Erythroblast (primary cell): ENCODE measurements around the gene SORCS1.
"Not testable (repeated sequence)": the region's sequence is repeated elsewhere in the genome, so short reads cannot be mapped to it uniquely, and the experiment has no call there.

ENCODE experiments used
- DNase-seq, 2 experiments: peaks; one replicate each; lab custom pipeline; 2025; lab: John Stamatoyannopoulos, UW
- GATA1 ChIP-seq: IDR thresholded peaks from 2 replicates; pipeline ENCODE4 v1.6.1; 2011; ENCODE audit warnings: low read depth, mild to moderate bottlenecking, control low read depth, low read length, moderate library complexity
- POLR2A ChIP-seq: IDR thresholded peaks from 2 replicates; pipeline ENCODE4 v1.6.1; 2011; ENCODE audit warnings: mild to moderate bottlenecking, low read length

The SORCS1 gene

DNA sequence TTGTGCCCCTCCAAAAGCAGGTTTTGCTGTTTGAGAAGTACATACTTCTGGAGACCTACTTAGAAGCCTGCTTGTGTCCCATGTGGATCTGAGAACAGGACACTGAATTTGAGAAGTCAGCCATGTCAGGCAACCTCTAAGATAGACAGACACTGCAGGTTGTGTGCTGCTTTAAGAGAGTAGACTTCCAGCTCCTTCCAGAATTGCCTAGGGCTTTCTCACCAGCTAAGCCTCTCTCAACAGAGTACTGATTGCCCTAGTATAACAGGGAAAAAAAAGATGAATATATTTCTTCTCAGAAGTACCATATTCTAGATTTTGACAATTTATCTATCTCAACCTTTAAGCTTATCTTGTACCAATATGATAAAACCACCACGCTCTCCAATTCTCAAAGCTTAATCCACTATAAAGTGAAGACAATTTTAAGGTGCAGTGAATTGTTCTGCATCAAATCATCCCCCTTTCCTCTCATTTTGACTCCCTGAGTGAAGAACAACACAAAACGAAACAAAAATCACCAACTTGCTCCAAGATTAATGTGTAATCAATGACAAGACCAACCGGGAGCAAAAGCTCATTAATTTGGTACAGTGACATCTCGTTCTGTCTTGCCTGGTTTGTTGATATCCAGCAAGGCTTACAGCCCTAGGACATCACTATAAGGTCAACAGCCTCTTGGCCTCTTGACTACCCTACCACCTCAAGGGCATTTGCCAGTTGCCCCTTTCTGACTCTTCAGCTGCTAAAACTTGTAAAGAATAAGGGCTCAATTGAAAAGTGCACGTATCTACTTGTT, 214.6 kb downstream of the SORCS1 start:
- DNase-seq = no peak
- TF ChIP-seq GATA1 = no peak
- TF ChIP-seq POLR2A = no peak

DNA sequence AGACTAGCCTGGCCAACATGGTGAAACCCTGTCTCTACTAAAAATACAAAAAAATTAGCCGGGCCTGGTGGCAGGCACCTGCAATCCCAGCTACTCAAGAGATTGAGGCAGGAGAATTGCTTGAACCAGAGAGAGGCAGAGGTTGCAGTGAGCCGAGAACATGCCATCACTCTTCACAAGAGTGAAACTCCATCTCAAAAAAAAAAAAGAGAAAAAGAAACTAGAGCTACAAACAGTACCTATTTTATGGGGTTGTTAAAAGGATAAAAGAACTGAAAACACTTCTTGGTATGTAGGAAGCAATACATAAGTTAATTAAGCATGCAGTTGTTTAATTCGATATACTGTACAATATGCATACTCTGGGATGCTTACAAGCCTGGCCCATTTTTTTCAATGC, 216.9 kb downstream of the SORCS1 start:
- DNase-seq = no peak
- no peak for TF ChIP-seq POLR2A
- TF ChIP-seq GATA1 = no peak

DNA sequence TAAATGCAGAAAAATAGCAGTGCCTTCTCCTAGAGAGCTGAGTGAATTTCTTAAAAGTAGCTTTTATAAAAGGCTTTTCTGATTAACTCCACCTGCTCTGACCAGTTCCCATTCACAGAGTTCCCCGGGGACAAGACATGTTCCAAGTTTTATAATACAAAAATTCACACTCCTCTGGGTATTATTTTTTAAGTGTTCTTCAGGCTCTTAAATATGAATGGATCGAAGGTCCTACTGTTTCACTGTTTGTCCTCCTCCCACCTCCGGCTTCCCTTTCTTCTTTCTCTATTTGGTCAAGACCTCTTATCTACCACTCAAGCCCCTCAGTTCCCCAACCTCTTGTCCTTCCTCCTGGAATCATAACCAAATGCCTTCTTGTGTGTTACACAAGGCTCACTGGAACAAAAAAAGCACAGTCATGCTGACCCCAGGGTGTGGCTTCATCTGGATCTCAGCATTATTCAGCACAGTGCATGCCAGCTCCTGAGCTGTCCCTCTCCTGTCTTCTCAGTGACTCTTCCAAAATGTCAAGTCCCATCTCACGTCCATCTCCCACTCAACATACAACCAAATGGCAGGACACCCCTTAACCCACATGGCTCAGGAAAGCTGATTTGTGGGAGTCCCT, 222.4 kb downstream of the SORCS1 start:
- peak; percentile 35 to 70 for DNase-seq
- no peak for TF ChIP-seq GATA1

DNA sequence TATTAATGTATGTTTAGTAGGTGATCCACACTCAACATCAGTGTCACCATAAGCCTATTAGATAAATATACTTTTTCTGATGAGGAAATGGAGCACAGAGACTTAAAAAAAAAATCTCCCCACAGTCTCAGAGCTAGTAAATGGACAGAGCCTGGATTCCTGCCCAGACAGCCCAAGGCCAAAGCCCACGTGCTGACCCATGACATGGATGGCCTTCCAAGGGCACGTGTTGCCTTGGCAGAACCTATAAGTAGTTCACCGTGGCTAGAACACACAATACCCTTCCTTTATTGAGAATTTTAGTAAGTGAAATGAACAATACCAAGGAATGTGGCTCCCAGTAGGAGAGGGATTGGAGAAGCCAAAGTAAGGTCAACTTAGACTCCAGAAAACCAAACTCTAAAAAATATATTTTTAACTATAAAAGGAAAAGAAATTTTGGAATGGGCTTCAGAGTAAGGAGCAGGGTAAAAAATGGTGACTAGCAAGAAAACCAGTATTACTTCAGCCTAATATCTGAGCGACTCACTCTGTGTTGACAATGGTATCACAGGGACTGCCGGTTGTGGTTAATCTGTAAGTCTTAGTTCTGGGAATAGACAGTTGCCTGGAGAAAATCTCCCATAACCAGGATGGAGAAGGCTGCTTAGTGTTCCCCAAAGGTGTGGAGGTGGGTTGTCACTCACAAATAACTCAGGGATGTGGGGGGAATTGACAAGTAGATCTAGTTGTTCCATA, 223.0 kb downstream of the SORCS1 start:
- DNase-seq = peak in 1 of 2 experiments; percentile 15
- TF ChIP-seq POLR2A (no peak), GATA1 (no peak)

DNA sequence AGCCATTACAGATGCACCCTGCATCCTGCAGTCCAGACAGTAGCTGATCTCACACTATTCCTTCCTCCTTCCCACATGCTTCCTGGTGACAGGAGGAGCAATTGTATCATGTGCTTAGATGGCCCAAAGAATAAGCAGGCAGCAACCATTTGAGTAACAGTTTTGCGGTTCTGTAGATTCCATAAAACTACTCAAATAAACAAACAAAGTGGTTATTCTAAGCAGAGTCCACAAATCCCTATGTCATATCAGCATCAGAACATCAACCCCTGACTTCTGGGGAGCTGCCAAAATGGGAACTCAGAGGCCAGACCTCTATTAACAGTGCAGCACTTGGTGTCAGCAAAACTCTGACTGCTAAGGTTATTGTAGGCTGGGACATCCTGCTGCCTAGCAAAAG, 226.0 kb downstream of the SORCS1 start:
- no peak for DNase-seq
- no peak for TF ChIP-seq POLR2A
- no peak for TF ChIP-seq GATA1

DNA sequence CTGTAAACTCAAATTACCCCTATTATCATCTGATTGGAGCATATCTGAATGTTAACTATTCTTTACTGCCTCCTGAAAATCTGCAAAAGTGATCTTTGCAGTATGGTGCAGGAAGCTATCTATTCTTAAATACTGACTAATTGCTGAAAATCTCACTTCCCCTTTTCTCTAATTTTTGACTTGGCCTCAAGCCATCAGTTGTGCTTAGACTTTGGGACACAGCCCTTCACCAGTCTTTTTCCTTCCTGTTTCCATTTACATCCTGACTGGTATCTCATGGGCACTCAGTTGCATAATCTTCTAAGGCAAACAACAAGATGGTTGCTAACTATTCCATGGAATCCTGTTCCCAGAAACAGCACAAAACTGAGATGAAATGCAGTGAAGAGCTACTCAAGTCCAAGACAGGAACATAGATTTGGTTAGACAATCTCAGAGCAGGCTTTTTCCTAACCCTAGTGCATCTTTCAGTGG, 228.5 kb downstream of the SORCS1 start:
- no peak for DNase-seq
- no peak for TF ChIP-seq POLR2A
- no peak for TF ChIP-seq GATA1

DNA sequence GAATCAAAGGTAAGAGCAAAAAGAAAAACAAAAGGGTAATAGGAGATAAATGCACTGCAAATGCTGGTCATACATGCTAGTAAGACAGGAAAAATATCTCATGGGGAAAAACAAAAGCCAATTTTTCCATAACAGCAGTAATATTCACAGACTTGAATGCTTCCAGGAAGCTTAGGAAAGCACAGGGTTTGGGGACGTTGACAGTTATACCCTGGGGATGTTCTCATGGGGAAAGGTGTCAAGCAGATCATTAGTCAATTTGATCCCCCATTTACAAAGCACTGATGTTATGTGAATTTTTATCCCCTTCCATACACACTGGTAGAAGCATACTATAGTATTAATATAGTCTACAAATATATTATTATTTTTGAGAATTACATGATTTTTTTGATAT, 232.7 kb downstream of the SORCS1 start:
- DNase-seq = no peak
- no peak for TF ChIP-seq GATA1
- no peak for TF ChIP-seq POLR2A

DNA sequence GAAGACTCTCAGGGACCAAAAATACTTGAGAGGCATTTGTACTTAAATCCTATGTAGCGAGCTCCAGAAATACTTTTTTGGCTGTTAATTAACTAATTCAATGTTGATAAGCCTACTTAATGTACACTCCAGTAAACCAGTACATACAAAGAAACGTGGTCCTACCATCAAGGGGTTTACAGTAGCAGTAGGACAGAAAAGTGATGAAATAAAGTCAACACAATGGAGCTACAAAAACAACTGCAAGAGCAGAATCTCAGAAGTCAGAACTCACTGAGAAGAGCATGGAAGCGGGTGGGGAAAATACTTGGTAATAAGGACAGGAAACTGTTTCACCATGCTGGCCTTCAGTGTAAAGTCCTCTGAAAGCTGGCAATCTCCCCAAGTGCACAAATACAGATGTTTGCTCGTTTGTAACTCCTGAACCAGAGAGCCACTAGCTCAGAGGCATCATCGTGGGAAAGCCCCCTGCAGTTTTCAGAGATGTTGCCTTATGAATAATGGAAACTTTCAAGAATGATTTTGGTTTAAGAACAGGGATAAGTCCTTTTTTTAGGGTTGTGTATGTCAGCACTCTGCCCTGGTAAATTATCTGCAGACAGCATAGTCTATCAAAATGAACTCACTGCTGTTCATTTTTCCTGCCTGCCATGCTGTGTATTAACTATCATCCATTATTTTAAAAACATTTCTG, 233.2 kb downstream of the SORCS1 start:
- no peak for DNase-seq
- TF ChIP-seq GATA1 = no peak
- no peak for TF ChIP-seq POLR2A

DNA sequence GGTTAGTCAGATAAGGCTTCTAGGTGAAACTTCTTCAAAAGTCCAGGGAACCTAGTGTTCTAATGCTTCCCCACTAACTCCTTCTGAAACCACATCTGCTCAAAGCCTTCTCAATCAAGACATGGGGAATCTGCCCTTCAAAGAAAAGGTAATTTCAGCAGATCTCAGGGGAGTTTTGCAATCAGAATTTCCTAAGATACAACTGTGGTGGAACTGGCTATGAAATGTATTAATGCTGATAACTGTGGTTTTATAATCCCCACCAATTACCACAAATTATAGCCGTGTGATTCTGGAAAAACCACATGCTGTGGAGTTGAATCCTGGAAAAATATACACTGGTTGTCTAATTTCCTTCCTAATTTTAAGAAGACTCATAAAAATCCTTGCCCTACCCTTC, 233.8 kb downstream of the SORCS1 start:
- no peak for TF ChIP-seq GATA1
- no peak for TF ChIP-seq POLR2A
- no peak for DNase-seq

DNA sequence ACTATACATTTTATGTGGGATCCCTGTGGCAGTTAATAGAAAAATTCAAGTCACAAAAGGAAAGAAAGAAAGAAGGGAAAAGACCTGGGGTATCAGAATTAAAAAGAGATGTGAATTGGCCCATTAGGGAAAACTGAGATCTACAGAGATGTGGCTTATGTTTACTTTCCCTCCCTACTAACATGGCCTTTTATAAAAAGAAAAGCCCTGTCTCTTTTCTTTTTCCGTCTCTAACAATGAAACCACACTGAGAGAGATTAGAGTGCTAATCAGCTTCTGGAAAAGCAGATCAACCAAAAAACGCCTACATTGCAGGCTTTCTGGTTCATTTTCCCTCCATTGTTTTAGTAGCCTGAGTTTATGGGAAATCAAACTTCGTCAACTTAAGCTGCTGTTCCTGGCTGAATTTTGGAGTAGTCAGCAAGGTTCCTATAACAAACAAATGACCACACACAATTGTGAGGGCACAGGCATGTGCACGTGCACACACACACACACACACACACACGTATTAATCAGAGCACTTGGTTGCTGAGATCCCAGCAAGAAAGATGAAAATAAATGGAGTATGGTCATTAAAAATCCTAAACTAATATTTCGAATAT, 235.1 kb downstream of the SORCS1 start:
- DNase-seq = no peak
- no peak for TF ChIP-seq GATA1
- no peak for TF ChIP-seq POLR2A

DNA sequence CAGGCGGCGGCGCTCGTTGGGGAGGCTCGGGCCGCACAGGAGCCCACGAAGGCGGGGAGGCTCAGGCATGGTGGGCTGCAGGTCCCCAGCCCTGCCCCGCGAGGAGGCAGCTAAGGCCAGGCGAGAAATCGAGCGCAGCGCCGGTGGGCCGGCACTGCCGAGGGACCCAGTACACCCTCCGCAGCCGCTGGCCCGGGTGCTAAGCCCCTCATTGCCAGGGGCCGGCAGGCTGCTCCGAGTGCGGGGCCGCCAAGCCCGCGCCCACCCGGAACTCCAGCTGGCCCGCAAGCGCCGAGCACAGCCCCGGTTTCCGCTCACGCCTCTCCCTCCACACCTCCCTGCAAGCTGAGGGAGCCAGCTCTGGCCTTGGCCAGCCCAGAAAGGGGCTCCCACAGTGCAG, 236.4 kb downstream of the SORCS1 start:
- DNase-seq = not testable (repeated sequence)

DNA sequence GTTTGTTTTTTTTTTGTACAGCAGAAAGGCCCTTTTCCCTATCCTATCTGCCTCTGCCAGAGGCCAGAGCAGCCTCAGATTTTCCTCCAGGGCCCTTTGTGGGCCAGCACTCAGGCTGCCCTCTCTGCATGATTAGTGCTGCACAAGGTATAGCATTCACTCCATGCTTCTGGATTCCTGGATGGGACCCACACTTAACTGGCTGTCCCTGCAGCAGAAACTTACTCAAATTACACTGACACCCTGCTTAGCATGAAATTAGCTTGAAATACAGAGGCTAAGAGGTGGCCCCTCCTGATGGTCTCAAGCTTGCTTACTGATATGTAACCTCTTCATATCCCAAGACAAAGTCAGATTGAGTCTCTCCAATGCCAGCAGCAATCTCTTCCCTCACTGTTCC, 239.3 kb downstream of the SORCS1 start:
- TF ChIP-seq POLR2A (no peak), GATA1 (no peak)
- no peak for DNase-seq

DNA sequence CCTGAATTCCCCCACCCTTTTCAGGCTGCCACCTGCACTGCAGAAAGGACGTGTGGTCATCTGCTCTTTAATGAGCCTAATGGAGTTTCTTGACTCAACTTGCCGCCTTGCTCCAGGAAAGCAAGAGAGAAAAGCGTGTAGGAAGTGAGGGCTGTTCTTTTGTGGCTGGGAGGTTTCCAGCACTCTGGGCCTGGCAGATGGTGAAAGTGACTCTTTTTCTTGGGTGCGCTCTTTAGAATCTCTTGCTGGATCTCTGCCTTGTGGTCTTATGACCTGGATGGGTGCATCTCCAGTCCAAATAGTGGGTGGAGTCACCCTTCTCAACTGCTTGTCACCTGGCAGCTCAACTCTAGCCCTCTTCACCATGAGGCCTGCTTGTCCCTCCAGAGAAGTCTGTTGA, 244.0 kb downstream of the SORCS1 start:
- TF ChIP-seq GATA1 = no peak
- TF ChIP-seq POLR2A = no peak
- no peak for DNase-seq
